ENCODE results near the gene RHO.

- TF ChIP-seq CTCF (conservative IDR thresholded peaks at IDR 0.05 in 1 of 2, IDR thresholded peaks at IDR 0.05 in 1 of 2; ENCODE audit: low read depth in 1 of 2, low read length in 2 of 2) (no peak), EZH2 (IDR thresholded peaks at IDR 0.05; ENCODE audit: low read length, missing control alignments) (no peak)
These were observed 9.9 kb upstream of the RHO start for GRCh38 chr3:129518581-129518980.
